GM12878 (cell line): ENCODE results near the gene COPG2. TPM values are rescaled to one million over a fixed set of nuclear protein-coding genes. Genes with fewer than 3 reads are reported as not detected.
"Not testable (repeated sequence)": the region's sequence is repeated elsewhere in the genome, so short reads cannot be mapped to it uniquely, and the experiment has no call there.

ENCODE experiments used
- ATAC-seq: fragments of 200-7000 bp; cut with Tn5 transposase; 3 replicates; pipeline ENCODE4 v1.9.1; 2020; ENCODE audit warnings: mild to moderate bottlenecking, moderate library complexity
- BruUV-seq: library from RNA; stranded (reverse); fragments of 400-500 nt; replicated peaks from 2 replicates; lab custom pipeline; 2021; lab: Mats Ljungman, UMichigan
- CTCF ChIA-PET: fragments of 300-600 bp; sonication (Branson Sonifier 250); formaldehyde crosslinking; extraction: SDS; loops from one replicate; lab custom pipeline; 2021; ENCODE audit warnings: inconsistent platforms; lab: Yijun Ruan, JAX
- POLR2A ChIA-PET: fragments of 350-600 bp; formaldehyde crosslinking; extraction: SDS; loops from one replicate; lab custom pipeline; 2021; ENCODE audit warnings: inconsistent platforms; lab: Charles Lee
- RAD21 ChIA-PET: fragments of 300-600 bp; sonication (Branson Sonifier 250); formaldehyde crosslinking; loops from one replicate; lab custom pipeline; 2023; ENCODE audit warnings: antibody characterized with exemption; ENCODE audit not compliant: unreplicated experiment; lab: Charles Lee
- SMC1A ChIA-PET: fragments of 300-600 bp; sonication (Branson Sonifier 250); formaldehyde crosslinking; loops from one replicate; lab custom pipeline; 2023; ENCODE audit not compliant: unreplicated experiment, uncharacterized antibody; lab: Charles Lee
- DNase-seq: peaks from one replicate; pipeline ENCODE4 v3.0.0-alpha.2; 2011; ENCODE audit warnings: low read depth, low spot score
- FAIRE-seq: peaks from 3 replicates; lab custom pipeline; 2011; peaks lifted over from hg19 to GRCh38; lab: Jason Lieb, UNC
- H2AFZ ChIP-seq: 2 replicates; pipeline ENCODE4 v1.6.0; 2011; ENCODE audit warnings: low read depth, low read length, control low read depth; ENCODE audit not compliant: control insufficient read depth
- H3K27ac ChIP-seq: 2 replicates; pipeline ENCODE4 v1.5.1; 2011; ENCODE audit warnings: control low read depth; ENCODE audit not compliant: control insufficient read depth, insufficient read depth
- H3K27me3 ChIP-seq, 2 experiments: replicated peaks in 1 of 2; 2 replicates each; pipeline versions ENCODE4 v1.6.0 to v1.6.1; 2011; ENCODE audit warnings: low read length in 1 of 2; ENCODE audit not compliant: control insufficient read depth in 2 of 2, insufficient read depth in 2 of 2
- H3K36me3 ChIP-seq, 2 experiments: 2 replicates each; pipeline ENCODE4 v1.5.1; 2011; ENCODE audit warnings: low read length in 1 of 2; ENCODE audit not compliant: control insufficient read depth in 2 of 2, insufficient read depth in 2 of 2
- H3K4me1 ChIP-seq: 2 replicates; pipeline ENCODE4 v1.6.1; 2011; ENCODE audit warnings: mild to moderate bottlenecking, low read length, moderate library complexity, mixed read lengths; ENCODE audit not compliant: control insufficient read depth, insufficient read depth
- H3K4me2 ChIP-seq: 2 replicates; pipeline ENCODE4 v1.6.0; 2011; ENCODE audit warnings: control low read depth; ENCODE audit not compliant: control insufficient read depth, insufficient read depth
- H3K4me3 ChIP-seq: fragments of 200-600 bp; sonication (generic); 2 replicates; pipeline ENCODE4 v1.5.1; 2016
- H3K79me2 ChIP-seq: 2 replicates; pipeline ENCODE4 v1.6.0; 2011; ENCODE audit warnings: low read length; ENCODE audit not compliant: control insufficient read depth, insufficient read depth
- H3K9ac ChIP-seq: 2 replicates; pipeline ENCODE4 v1.8.0; 2011; ENCODE audit warnings: low read length, control low read depth, mixed read lengths; ENCODE audit not compliant: control insufficient read depth, insufficient read depth
- H3K9me3 ChIP-seq: replicated peaks from 3 replicates; pipeline ENCODE4 v1.5.1; 2011; ENCODE audit warnings: mild to moderate bottlenecking, low read length; ENCODE audit not compliant: control insufficient read depth, insufficient read depth
- H4K20me1 ChIP-seq: 2 replicates; pipeline ENCODE4 v1.6.0; 2011; ENCODE audit not compliant: control insufficient read depth, insufficient read depth
- CBFB ChIP-seq: IDR thresholded peaks from 2 replicates; pipeline ENCODE4 v1.6.1; 2016; ENCODE audit warnings: antibody characterized with exemption, low read depth
- MEF2A ChIP-seq: IDR thresholded peaks from 2 replicates; pipeline ENCODE4 v1.6.1; 2011; ENCODE audit warnings: low read depth, mild to moderate bottlenecking, low read length, moderate library complexity; ENCODE audit not compliant: insufficient read depth
- POLR2AphosphoS5 ChIP-seq: IDR thresholded peaks from 2 replicates; pipeline ENCODE4 v1.6.1; 2011; ENCODE audit warnings: mild to moderate bottlenecking, low read length, inconsistent platforms
- TCF3 ChIP-seq: IDR thresholded peaks from 2 replicates; pipeline ENCODE4 v1.6.1; 2012; ENCODE audit warnings: low read depth, mild to moderate bottlenecking, low read length, borderline replicate concordance; ENCODE audit not compliant: insufficient read depth
- WGBS: methylation state at CpG from one replicate; pipeline ENCODE4 v1.1.6; 2016; ENCODE audit warnings: low lambda C conversion rate; ENCODE audit not compliant: insufficient replicate concordance, insufficient coverage; ENCODE audit errors: missing lambda C conversion rate; 5-methylcytosine and 5-hydroxymethylcytosine counted together
- in situ Hi-C: fragments of 300-500 bp; cut with MboI; formaldehyde crosslinking; loops from 9 replicates; pipeline ENCODE4 v1.14.3; 2018; ENCODE audit warnings: mixed read lengths
- intact Hi-C: fragments of 100-400 bp; cut with micrococcal nuclease; formaldehyde crosslinking; loops from one replicate; pipeline ENCODE4 v1.14.2; 2022; ENCODE audit not compliant: unreplicated experiment
- polyA plus RNA-seq, 11 experiments: library from polyadenylated mRNA; depleted of rRNA in 4 of 11; unstranded in 6 of 11; stranded (reverse) in 5 of 11; fragments of >200 nt; fragmentation: Nextera tagmentation in 4 of 11; fragmentation: Illumina TruSeq in 1 of 11; extraction: Ambion mirVana in 4 of 11; extraction: Trizol in 1 of 11; gene quantifications; 1 replicate in 1 of 11; 2 replicates in 10 of 11; pipeline versions ENCODE4 v1.2.1 to v1.2.3, GENCODE V29; 2011 to 2016; ENCODE audit warnings: inconsistent platforms in 2 of 11, missing spikeins in 2 of 11, low read depth in 1 of 11
- total RNA-seq, 4 experiments: library from RNA; depleted of rRNA in 3 of 4; stranded (reverse); fragments of >200 nt in 3 of 4; fragmentation: Illumina TruSeq in 1 of 4; extraction: Trizol in 1 of 4; gene quantifications; 2 replicates each; pipeline versions ENCODE4 v1.2.1 to v1.2.3, GENCODE V29; 2013 to 2021

COPG2 gene
- total and polyA plus RNA-seq, 10 of the 15 experiments (the other 5 are each of a cell fraction or from before 2014, with no cell fraction given) = 3.4 to 37.8 (median 16.7) TPM

DNA sequence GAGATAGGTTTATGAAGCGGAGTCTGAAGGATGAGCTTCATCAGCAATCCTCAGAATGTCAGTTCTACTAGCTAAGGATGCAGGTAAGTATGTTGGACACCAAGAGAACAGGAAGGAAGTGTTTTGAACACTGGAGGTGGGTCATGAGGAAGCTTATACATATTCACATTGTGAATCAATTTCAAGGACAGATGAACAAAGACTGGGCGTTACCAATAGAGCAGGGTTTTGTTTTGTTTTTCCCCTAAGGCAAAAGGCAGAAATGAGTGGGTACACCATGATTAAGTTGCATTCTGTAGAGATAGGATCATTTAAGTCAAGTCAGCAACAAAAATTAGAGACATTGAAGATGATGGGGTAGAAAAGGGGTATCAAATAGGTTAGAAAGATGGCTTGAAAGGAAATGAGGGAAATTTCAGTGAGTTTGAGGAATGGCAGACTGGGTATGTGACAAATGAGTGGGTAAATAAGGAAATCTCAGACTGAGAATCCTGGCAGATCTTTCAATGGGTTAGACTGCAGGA lies 125.0 kb downstream of the COPG2 start:
- ChIA-PET CTCF (no interaction called here), POLR2A (no interaction called here), RAD21 (no interaction called here), SMC1A (no interaction called here)
- no peak overlapping the region for H3K4me3 ChIP-seq
- H3K27ac ChIP-seq = no peak overlapping the region
- 50% methylated on average over 2 of the region's 2 CpGs for WGBS
- H4K20me1 ChIP-seq = no peaks in the 10 kb centered on the region
- H3K4me1 ChIP-seq = no peaks in the 10 kb centered on the region
- H3K27me3 ChIP-seq = no peaks in the 10 kb centered on the region
- H3K36me3 ChIP-seq = no peaks in the 10 kb centered on the region; a peak in 1 of 4 replicates
- H3K79me2 ChIP-seq = no peaks in the 10 kb centered on the region
- intact Hi-C loops = no loop called here
- no peak for FAIRE-seq
- DNase-seq = no peak
- no peak overlapping the region for H2AFZ ChIP-seq
- no peaks in the 10 kb centered on the region for H3K9me3 ChIP-seq
- in situ Hi-C loops = no loop called here
- no peak for ATAC-seq
- BruUV-seq = no TSS peak
- H3K4me2 ChIP-seq = no peak overlapping the region
- TF ChIP-seq CBFB (no peak), MEF2A (no peak), TCF3 (no peak), POLR2AphosphoS5 (no peak)
- TF ChIP-seq, all 136 proteins: peak for 0
- no peak overlapping the region for H3K9ac ChIP-seq

- H3K27ac ChIP-seq, FAIRE-seq, BruUV-seq, H3K36me3 ChIP-seq, POLR2A ChIA-PET, H3K4me3 ChIP-seq, in situ Hi-C loops, SMC1A ChIA-PET, H2AFZ ChIP-seq, H3K4me1 ChIP-seq, H3K9ac ChIP-seq, RAD21 ChIA-PET, DNase-seq, H3K4me2 ChIP-seq, H4K20me1 ChIP-seq, ATAC-seq, H3K9me3 ChIP-seq, CTCF ChIA-PET, intact Hi-C loops, H3K27me3 ChIP-seq, H3K79me2 ChIP-seq: not testable (repeated sequence)
- 81% methylated on average over 3 of the region's 4 CpGs for WGBS
These were observed 126.3 kb downstream of the COPG2 start for GRCh38 chr7:130542297-130542696.

DNA sequence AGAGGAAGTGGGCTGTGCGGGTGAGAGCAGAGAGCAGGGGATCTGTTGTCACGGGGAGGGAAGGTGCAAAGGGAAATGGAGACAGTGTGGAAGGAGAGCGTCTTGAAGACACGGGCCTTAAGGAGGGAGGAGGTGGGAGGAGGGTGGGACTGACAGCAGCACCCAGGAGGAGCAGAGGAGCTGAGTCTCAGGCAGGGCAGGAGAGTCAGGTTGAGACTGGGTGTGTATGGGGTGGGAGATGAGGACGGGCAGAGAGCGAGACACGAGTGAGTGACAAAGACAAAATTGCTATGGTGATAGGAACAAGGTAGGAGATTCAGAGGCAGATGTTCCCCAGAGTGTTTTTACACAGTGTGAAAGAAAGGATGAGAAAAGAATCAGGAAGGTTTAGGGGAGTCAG lies 127.3 kb downstream of the COPG2 start:
- CTCF ChIA-PET, H3K4me1 ChIP-seq, H3K27ac ChIP-seq, H3K9me3 ChIP-seq, DNase-seq, BruUV-seq, H3K9ac ChIP-seq, POLR2A ChIA-PET, H3K27me3 ChIP-seq, H3K79me2 ChIP-seq, H2AFZ ChIP-seq, H3K4me2 ChIP-seq, ATAC-seq, intact Hi-C loops, FAIRE-seq, H3K36me3 ChIP-seq, H4K20me1 ChIP-seq, H3K4me3 ChIP-seq, in situ Hi-C loops, RAD21 ChIA-PET, SMC1A ChIA-PET: not testable (repeated sequence)
- 91% methylated on average over 4 of the region's 7 CpGs for WGBS
